Stomach (tissue), 4 donors: Measurements from ENCODE around the gene SIGLEC9.

Experiments
- CTCF ChIP-seq, 7 experiments: fragments of 450-650 bp in 4 of 7; fragments of 200-600 bp in 3 of 7; sonication (generic) in 3 of 7; IDR thresholded peaks; one replicate each; pipeline ENCODE4 v1.5.1; 2016 to 2019; ENCODE audit warnings: antibody characterized with exemption in 7 of 7, control low read depth in 2 of 7, mild to moderate bottlenecking in 1 of 7
- POLR2A ChIP-seq, 4 donors: fragments of 450-650 bp; IDR thresholded peaks; one replicate each; pipeline ENCODE4 v1.6.1; 2016; ENCODE audit warnings: antibody characterized with exemption in 4 of 4, control low read depth in 2 of 4, mild to moderate bottlenecking in 1 of 4, moderate library complexity in 1 of 4

GRCh38 chr19:51144482-51145045 lies 19.9 kb downstream of the SIGLEC9 start:
- TF ChIP-seq CTCF (IDR thresholded peaks at IDR 0.05): no peak
- TF ChIP-seq POLR2A (IDR thresholded peaks at IDR 0.05): no peak
